ENCODE data around the gene PCMT1.
"Not testable (repeated sequence)": the region's sequence is repeated elsewhere in the genome, so short reads cannot be mapped to it uniquely, and the experiment has no call there.

DNA sequence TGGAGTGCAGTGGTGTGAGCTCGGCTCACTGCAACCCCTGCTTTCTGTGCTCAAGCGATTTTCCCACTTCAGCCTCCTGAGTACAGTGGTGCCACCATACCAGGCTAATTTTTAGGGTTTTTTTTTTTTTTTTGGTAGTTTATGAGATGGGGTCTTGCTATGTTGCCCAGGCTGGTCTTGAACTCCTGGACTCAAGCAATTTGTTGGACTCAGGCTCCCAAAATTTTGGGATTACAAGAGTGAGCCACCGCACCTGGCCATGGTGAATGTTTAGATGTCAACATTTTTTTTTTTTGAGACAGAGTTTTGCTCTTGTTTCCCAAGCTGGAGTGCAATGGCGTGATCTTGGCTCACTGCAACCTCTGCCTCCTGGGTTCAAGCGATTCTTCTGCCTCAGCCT is 2.4 kb downstream of the PCMT1 start:
- not testable (repeated sequence) for TF ChIP-seq POLR2A (IDR thresholded peaks at IDR 0.05)
- TF ChIP-seq, protein P1, sequence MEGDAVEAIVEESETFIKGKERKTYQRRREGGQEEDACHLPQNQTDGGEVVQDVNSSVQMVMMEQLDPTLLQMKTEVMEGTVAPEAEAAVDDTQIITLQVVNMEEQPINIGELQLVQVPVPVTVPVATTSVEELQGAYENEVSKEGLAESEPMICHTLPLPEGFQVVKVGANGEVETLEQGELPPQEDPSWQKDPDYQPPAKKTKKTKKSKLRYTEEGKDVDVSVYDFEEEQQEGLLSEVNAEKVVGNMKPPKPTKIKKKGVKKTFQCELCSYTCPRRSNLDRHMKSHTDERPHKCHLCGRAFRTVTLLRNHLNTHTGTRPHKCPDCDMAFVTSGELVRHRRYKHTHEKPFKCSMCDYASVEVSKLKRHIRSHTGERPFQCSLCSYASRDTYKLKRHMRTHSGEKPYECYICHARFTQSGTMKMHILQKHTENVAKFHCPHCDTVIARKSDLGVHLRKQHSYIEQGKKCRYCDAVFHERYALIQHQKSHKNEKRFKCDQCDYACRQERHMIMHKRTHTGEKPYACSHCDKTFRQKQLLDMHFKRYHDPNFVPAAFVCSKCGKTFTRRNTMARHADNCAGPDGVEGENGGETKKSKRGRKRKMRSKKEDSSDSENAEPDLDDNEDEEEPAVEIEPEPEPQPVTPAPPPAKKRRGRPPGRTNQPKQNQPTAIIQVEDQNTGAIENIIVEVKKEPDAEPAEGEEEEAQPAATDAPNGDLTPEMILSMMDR (IDR thresholded peaks at IDR 0.05) = not testable (repeated sequence)

All from adrenal gland (tissue), 5 donors.